Epithelial cell of esophagus (primary cell): Measurements from ENCODE around the gene GRIK1.

ENCODE experiments used
- DNase-seq: peaks from one replicate; pipeline ENCODE4 v3.0.0; 2010; ENCODE audit warnings: low read depth
- H3K4me3 ChIP-seq: 2 replicates; pipeline ENCODE4 v1.5.1; 2011; ENCODE audit warnings: mild to moderate bottlenecking, low read length, control low read depth
- CTCF ChIP-seq: IDR thresholded peaks from 2 replicates; pipeline ENCODE4 v1.5.1; 2011; ENCODE audit warnings: low read depth, mild to moderate bottlenecking, low read length, control low read depth, inconsistent platforms; ENCODE audit not compliant: insufficient read depth; ENCODE audit errors: missing control alignments

The GRIK1 gene

GRCh38 chr21:29637553-29637952 lies 302.2 kb downstream of the GRIK1 start:
- TF ChIP-seq CTCF: no peak
- H3K4me3 ChIP-seq: no peak overlapping the region
- DNase-seq: no peak

- TF ChIP-seq CTCF: no peak
- no peak overlapping the region for H3K4me3 ChIP-seq
- DNase-seq: no peak
These were observed 302.7 kb downstream of the GRIK1 start for GRCh38 chr21:29637134-29637533.

GRCh38 chr21:29634418-29634817 lies 305.4 kb downstream of the GRIK1 start:
- no peak for DNase-seq
- TF ChIP-seq CTCF: no peak
- no peak overlapping the region for H3K4me3 ChIP-seq

GRCh38 chr21:29633756-29634155 lies 306.0 kb downstream of the GRIK1 start:
- no peak for DNase-seq
- no peak overlapping the region for H3K4me3 ChIP-seq
- TF ChIP-seq CTCF: no peak

GRCh38 chr21:29630441-29630840 lies 309.4 kb downstream of the GRIK1 start:
- no peak for TF ChIP-seq CTCF
- DNase-seq: no peak

GRCh38 chr21:29627905-29628304 lies 311.9 kb downstream of the GRIK1 start:
- DNase-seq: no peak
- no peak overlapping the region for H3K4me3 ChIP-seq

More at GRCh38 chr21:29630441-29630840, 309.4 kb downstream of the GRIK1 start:
- no peak overlapping the region for H3K4me3 ChIP-seq

More at GRCh38 chr21:29627905-29628304, 311.9 kb downstream of the GRIK1 start:
- no peak for TF ChIP-seq CTCF
